ENCODE measurements around the gene UHRF1.
"Not testable (repeated sequence)": the region's sequence is repeated elsewhere in the genome, so short reads cannot be mapped to it uniquely, and the experiment has no call there.

Gene UHRF1

GRCh38 chr19:4933528-4933927 lies 24.2 kb downstream of the UHRF1 start:
- DNase-seq (ENCODE audit: low read depth in 3 of 3), result no peak

GRCh38 chr19:4935444-4935843 lies 26.1 kb downstream of the UHRF1 start:
- DNase-seq (ENCODE audit: low read depth in 3 of 3), result no peak

DNA sequence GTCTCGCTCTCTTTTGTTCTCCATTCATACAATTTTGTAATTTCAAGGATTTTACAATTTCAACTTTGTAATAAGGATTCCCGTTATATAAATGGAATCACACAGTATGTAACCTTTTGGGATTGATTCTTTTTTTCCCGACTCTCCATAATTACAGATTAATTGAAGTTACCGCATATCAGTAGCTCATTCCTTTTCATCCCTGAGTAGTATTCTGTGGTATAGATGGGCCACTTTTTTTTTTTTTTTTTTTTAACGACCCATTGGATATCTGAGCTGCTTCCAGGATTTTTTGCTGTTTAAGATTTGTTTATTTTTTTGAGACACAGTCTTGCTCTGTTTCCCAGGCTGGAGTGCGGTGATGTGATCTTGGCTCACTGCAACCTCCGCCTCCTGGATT lies 27.8 kb downstream of the UHRF1 start:
- no peak for DNase-seq (ENCODE audit: low read depth in 3 of 3)

GRCh38 chr19:4938461-4938860 lies 29.2 kb downstream of the UHRF1 start:
- DNase-seq (ENCODE audit: low read depth in 3 of 3), result not testable (repeated sequence)

- no peak for DNase-seq (ENCODE audit: low read depth in 3 of 3)
Measured at GRCh38 chr19:4939466-4939865, 30.2 kb downstream of the UHRF1 start.

DNA sequence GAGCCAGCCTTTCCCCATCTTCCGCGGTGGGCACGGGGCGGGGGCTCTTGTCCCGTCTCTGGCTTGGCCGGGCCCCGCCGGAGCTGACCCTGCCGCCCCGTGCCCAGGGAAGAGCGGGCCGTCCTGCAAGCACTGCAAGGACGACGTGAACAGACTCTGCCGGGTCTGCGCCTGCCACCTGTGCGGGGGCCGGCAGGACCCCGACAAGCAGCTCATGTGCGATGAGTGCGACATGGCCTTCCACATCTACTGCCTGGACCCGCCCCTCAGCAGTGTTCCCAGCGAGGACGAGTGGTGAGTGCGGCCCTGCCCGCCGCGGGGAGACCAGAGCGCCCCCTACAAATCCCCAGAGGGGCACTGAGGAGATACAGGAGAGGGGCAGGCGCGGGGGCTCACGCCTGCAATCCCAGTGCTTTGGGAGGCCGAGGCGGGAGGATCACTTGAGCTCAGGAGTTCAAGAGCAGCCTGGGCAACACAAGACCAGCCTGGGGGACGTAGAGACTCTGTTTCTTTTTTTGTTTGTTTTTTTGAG lies 32.4 kb downstream of the UHRF1 start:
- DNase-seq (ENCODE audit: low read depth in 3 of 3), result not testable (repeated sequence)

GRCh38 chr19:4950650-4951049 lies 41.3 kb downstream of the UHRF1 start:
- not testable (repeated sequence) for DNase-seq (ENCODE audit: low read depth in 3 of 3)

DNA sequence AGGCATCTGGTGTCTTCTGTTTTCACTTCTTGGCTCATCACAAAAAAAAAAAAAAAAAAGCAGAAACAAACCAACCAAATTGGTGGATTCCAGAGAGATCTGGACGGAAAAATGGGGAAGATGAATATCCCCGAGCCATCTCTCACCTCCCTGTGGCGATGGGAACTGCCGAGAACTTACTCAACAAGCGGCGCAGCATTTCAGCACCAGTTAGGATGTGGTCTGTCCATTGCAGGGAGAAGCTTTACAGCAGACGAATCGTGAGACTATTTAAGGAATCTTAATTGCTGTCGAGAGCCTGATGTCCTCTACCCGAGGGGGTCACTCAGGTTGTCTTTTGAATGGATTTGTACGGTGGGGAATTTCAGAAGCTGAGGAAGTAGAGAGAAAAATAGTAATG lies 42.4 kb downstream of the UHRF1 start:
- no peak for DNase-seq (ENCODE audit: low read depth in 3 of 3)

- DNase-seq (ENCODE audit: low read depth in 3 of 3), result no peak
Measured at GRCh38 chr19:4952945-4953344, 43.6 kb downstream of the UHRF1 start.

GRCh38 chr19:4954320-4955149 lies 45.2 kb downstream of the UHRF1 start:
- DNase-seq (ENCODE audit: low read depth in 3 of 3), result not testable (repeated sequence)

DNA sequence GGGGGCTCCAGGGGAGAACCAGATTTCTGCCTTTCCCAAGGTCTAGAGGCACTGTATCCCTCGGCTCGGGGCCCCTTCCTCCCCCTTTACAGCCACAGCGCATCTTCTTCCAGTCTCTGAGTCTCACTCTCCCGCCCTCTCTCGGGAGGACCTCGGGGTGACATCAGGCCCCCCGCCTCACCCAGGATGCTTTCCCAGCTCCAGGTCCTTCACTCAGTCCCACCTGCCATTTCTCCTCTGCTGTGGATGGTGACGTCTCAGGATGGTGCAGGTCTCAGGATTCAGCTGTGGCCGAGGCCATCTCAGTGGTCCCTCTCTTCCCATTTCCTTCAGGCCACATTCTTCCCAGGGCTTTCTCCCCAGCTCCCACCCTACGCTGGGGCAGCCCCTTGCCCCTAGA lies 46.0 kb downstream of the UHRF1 start:
- DNase-seq (ENCODE audit: low read depth in 3 of 3), result no peak

GRCh38 chr19:4957981-4958380 lies 48.7 kb downstream of the UHRF1 start:
- no peak for DNase-seq (ENCODE audit: low read depth in 3 of 3)

- no peak for DNase-seq (ENCODE audit: low read depth in 3 of 3)
Measured at GRCh38 chr19:4962085-4962619, 52.9 kb downstream of the UHRF1 start.

- no peak for DNase-seq (ENCODE audit: low read depth in 3 of 3)
Measured at GRCh38 chr19:4965061-4965460, 55.8 kb downstream of the UHRF1 start.

- no peak for DNase-seq (ENCODE audit: low read depth in 3 of 3)
Measured at GRCh38 chr19:4966591-4966990, 57.3 kb downstream of the UHRF1 start.

- no peak for DNase-seq (ENCODE audit: low read depth in 3 of 3)
Measured at GRCh38 chr19:4967738-4968461, 58.6 kb downstream of the UHRF1 start.

DNA sequence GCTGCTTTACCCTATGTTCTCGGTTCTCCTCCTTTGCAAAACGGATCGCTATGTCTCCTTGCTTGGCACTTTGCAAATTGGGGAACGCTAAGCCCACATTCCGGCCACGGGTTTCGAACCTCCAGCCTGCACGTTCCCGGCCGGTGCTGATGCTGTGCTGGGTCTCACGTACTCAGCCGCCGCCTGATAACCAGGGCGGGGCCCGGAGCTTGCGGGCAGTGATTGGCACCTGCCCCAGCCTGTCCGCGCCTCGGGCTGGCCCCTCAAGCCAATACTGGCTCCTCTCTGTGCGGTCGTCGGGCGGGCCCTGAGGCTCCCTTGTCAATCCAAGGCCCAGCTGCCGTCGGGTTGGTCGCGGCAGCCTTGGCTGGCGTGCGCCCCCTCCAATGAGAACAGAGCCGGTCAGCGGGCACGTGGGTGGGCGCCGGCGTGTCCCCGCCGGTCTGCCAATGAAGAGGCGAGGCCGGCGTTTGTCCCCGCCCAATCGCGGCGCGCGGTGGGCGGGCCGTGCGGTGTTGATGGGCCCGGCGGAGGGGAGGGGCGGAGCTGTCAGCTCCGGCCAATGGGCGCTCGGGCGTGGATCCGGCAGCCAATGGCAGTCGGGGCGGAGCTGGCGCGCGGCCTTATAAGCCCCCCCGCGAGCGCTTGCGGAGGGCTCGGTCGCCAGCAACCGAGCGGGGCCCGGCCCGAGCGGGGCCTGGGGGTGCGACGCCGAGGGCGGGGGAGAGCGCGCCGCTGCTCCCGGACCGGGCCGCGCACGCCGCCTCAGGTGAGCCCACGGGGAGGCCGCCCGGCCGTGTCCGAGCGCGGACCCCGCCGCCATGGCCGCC lies 59.4 kb downstream of the UHRF1 start, which contains the start of gene KDM4B:
KDM4B (plus strand) TSS at position 652 of the 830 bp plus-strand sequence. CDS start 63,778 bp downstream, outside the sequence.
- peak; percentile 96 to 98 (median 97) for DNase-seq (ENCODE audit: low read depth in 3 of 3)

- no peak for DNase-seq (ENCODE audit: low read depth in 3 of 3)
Measured at GRCh38 chr19:4969292-4969771, 60.0 kb downstream of the UHRF1 start.

GRCh38 chr19:4969772-4970531 lies 60.7 kb downstream of the UHRF1 start:
- no peak for DNase-seq (ENCODE audit: low read depth in 3 of 3)

GRCh38 chr19:4970558-4971423 lies 61.5 kb downstream of the UHRF1 start:
- no peak for DNase-seq (ENCODE audit: low read depth in 3 of 3)
